H9 (cell line): ENCODE data around the gene UNC93A. TPM values are rescaled to one million over a fixed set of nuclear protein-coding genes. Genes with fewer than 3 reads are reported as not detected.
"Not testable (repeated sequence)": the region's sequence is repeated elsewhere in the genome, so short reads cannot be mapped to it uniquely, and the experiment has no call there.

Experiments
- DNase-seq: peaks from one replicate; pipeline ENCODE4 v3.0.0-alpha.2; 2017
- H2AFZ ChIP-seq: one replicate; pipeline ENCODE4 v1.6.1; 2013; ENCODE audit warnings: mild to moderate bottlenecking, low read length, control low read depth, moderate library complexity
- H2AK5ac ChIP-seq: 2 replicates; pipeline ENCODE4 v1.6.1; 2013; ENCODE audit warnings: low read length, control low read depth, mixed read lengths; ENCODE audit not compliant: insufficient read length
- H2BK120ac ChIP-seq: one replicate; pipeline ENCODE4 v1.6.1; 2013; ENCODE audit warnings: low read depth, mild to moderate bottlenecking, low read length, control low read depth, inconsistent platforms; ENCODE audit not compliant: poor library complexity, severe bottlenecking
- H2BK12ac ChIP-seq: 2 replicates; pipeline ENCODE4 v1.6.1; 2013; ENCODE audit warnings: low read length, control low read depth, mixed read lengths, low read depth; ENCODE audit not compliant: insufficient read length
- H2BK15ac ChIP-seq: 2 replicates; pipeline ENCODE4 v1.6.1; 2013; ENCODE audit warnings: low read depth, low read length, control low read depth
- H2BK20ac ChIP-seq: one replicate; pipeline ENCODE4 v1.6.1; 2013; ENCODE audit warnings: low read depth, mild to moderate bottlenecking, low read length, control low read depth, inconsistent platforms; ENCODE audit not compliant: poor library complexity, severe bottlenecking
- H2BK5ac ChIP-seq: 2 replicates; pipeline ENCODE4 v1.6.1; 2013; ENCODE audit warnings: low read length, control low read depth, mixed read lengths; ENCODE audit not compliant: insufficient read length
- H3K14ac ChIP-seq: 2 replicates; pipeline ENCODE4 v1.6.1; 2013; ENCODE audit warnings: low read length, control low read depth; ENCODE audit not compliant: insufficient read depth
- H3K18ac ChIP-seq: 2 replicates; pipeline ENCODE4 v1.6.1; 2013; ENCODE audit warnings: low read depth, mild to moderate bottlenecking, mixed read lengths, low read length, control low read depth; ENCODE audit not compliant: insufficient read length
- H3K23ac ChIP-seq: 2 replicates; pipeline ENCODE4 v1.6.1; 2013; ENCODE audit warnings: low read length, control low read depth, mixed read lengths, low read depth; ENCODE audit not compliant: insufficient read length
- H3K23me2 ChIP-seq: 2 replicates; pipeline ENCODE4 v1.6.1; 2013; ENCODE audit warnings: low read depth, mild to moderate bottlenecking, mixed read lengths, low read length, control low read depth; ENCODE audit not compliant: insufficient read length, poor library complexity, severe bottlenecking
- H3K27ac ChIP-seq: 2 replicates; pipeline ENCODE4 v1.5.1; 2013; ENCODE audit warnings: low read length, control low read depth, mixed read lengths, low read depth; ENCODE audit not compliant: insufficient read length
- H3K27me3 ChIP-seq: 2 replicates; pipeline ENCODE4 v1.6.1; 2013; ENCODE audit warnings: low read length, control low read depth, inconsistent platforms; ENCODE audit not compliant: insufficient read depth
- H3K4ac ChIP-seq: 2 replicates; pipeline ENCODE4 v1.6.1; 2013; ENCODE audit warnings: low read depth, mild to moderate bottlenecking, control low read depth, inconsistent platforms, low read length, moderate library complexity
- H3K4me1 ChIP-seq: 2 replicates; pipeline ENCODE4 v1.6.1; 2013; ENCODE audit warnings: low read length, control low read depth, inconsistent platforms; ENCODE audit not compliant: insufficient read depth
- H3K4me2 ChIP-seq: 2 replicates; pipeline ENCODE4 v1.6.1; 2013; ENCODE audit warnings: low read length, control low read depth, mixed read lengths; ENCODE audit not compliant: insufficient read length, insufficient read depth
- H3K56ac ChIP-seq: 2 replicates; pipeline ENCODE4 v1.6.1; 2013; ENCODE audit warnings: low read depth, mild to moderate bottlenecking, mixed read lengths, low read length, control low read depth; ENCODE audit not compliant: insufficient read length
- H3K79me1 ChIP-seq: 2 replicates; pipeline ENCODE4 v1.6.1; 2013; ENCODE audit warnings: low read depth, mild to moderate bottlenecking, moderate library complexity, low read length, control low read depth, inconsistent platforms; ENCODE audit not compliant: insufficient read depth, poor library complexity, severe bottlenecking
- H3K79me2 ChIP-seq: 2 replicates; pipeline ENCODE4 v1.6.1; 2013; ENCODE audit warnings: low read length, control low read depth, inconsistent platforms; ENCODE audit not compliant: insufficient read depth
- H3K9ac ChIP-seq: 2 replicates; pipeline ENCODE4 v1.6.1; 2013; ENCODE audit warnings: low read length, control low read depth, mixed read lengths; ENCODE audit not compliant: insufficient read length; ENCODE audit errors: extremely low read depth
- H3K9me3 ChIP-seq: one replicate; pipeline ENCODE4 v1.6.1; 2013; ENCODE audit warnings: low read depth, low read length, inconsistent platforms; ENCODE audit not compliant: control insufficient read depth
- H3T11ph ChIP-seq: one replicate; pipeline ENCODE4 v1.6.1; 2013; ENCODE audit warnings: mild to moderate bottlenecking, low read length, control low read depth, inconsistent platforms
- H4K20me1 ChIP-seq: one replicate; pipeline ENCODE4 v1.6.1; 2013; ENCODE audit not compliant: control insufficient read depth, insufficient read length, insufficient read depth
- H4K5ac ChIP-seq: 2 replicates; pipeline ENCODE4 v1.6.1; 2013; ENCODE audit warnings: low read depth, mild to moderate bottlenecking, mixed read lengths, low read length, control low read depth; ENCODE audit not compliant: insufficient read length
- H4K8ac ChIP-seq: replicated peaks from 2 replicates; pipeline ENCODE4 v1.6.1; 2013; ENCODE audit warnings: low read length, control low read depth, mixed read lengths, low read depth; ENCODE audit not compliant: insufficient read length
- H4K91ac ChIP-seq: 2 replicates; pipeline ENCODE4 v1.6.1; 2013; ENCODE audit warnings: low read depth, mild to moderate bottlenecking, moderate library complexity, mixed read lengths, low read length, control low read depth; ENCODE audit not compliant: insufficient read length
- H3K27ac Mint-ChIP-seq, 3 experiments: 2 replicates in 2 of 3; 3 replicates in 1 of 3; pipeline ENCODE4 v1.8.0; 2020 to 2021; ENCODE audit warnings: mixed read lengths in 3 of 3, mild to moderate bottlenecking in 1 of 3, moderate library complexity in 1 of 3
- H3K27me3 Mint-ChIP-seq: 2 replicates; pipeline ENCODE4 v1.8.0; 2021; ENCODE audit warnings: low read depth, mild to moderate bottlenecking, moderate library complexity, mixed read lengths
- H3K36me3 Mint-ChIP-seq, 3 experiments: 2 replicates in 2 of 3; 3 replicates in 1 of 3; pipeline ENCODE4 v1.8.0; 2020 to 2021; ENCODE audit warnings: low read depth in 3 of 3, mixed read lengths in 3 of 3; ENCODE audit not compliant: insufficient read depth in 1 of 3
- H3K4me1 Mint-ChIP-seq, 2 experiments: 2 replicates each; pipeline ENCODE4 v1.8.0; 2020; ENCODE audit warnings: mixed read lengths in 2 of 2
- H3K4me3 Mint-ChIP-seq, 2 experiments: 2 replicates in 1 of 2; 3 replicates in 1 of 2; pipeline ENCODE4 v1.8.0; 2020 to 2021; ENCODE audit warnings: mild to moderate bottlenecking in 2 of 2, mixed read lengths in 2 of 2, moderate library complexity in 1 of 2
- H3K9me3 Mint-ChIP-seq, 2 experiments: 2 replicates in 1 of 2; 3 replicates in 1 of 2; pipeline ENCODE4 v1.8.0; 2020; ENCODE audit warnings: mild to moderate bottlenecking in 2 of 2, mixed read lengths in 2 of 2, moderate library complexity in 1 of 2
- WGBS: extraction: QIAGEN DNeasy Blood & Tissue Kit; methylation state at CpG from one replicate; pipeline ENCODE4 v1.1.7; 2013; ENCODE audit warnings: missing lambda C conversion rate, low lambda C conversion rate, mixed read lengths; ENCODE audit not compliant: insufficient read length; ENCODE audit errors: extremely low coverage; 5-methylcytosine and 5-hydroxymethylcytosine counted together
- total RNA-seq: library from RNA; stranded (reverse); gene quantifications from 2 replicates; pipeline ENCODE4 v1.2.1, GENCODE V29; 2021
- TF ChIP-seq, protein P1 (sequence below): fragments of 200-600 bp; sonication (generic); conservative IDR thresholded peaks from 3 replicates; pipeline ENCODE4 v1.8.0; 2021; ENCODE audit warnings: antibody characterized with exemption, mild to moderate bottlenecking

The UNC93A gene
- total RNA-seq, 1 experiment from 2014 or later: 0.70 TPM

DNA sequence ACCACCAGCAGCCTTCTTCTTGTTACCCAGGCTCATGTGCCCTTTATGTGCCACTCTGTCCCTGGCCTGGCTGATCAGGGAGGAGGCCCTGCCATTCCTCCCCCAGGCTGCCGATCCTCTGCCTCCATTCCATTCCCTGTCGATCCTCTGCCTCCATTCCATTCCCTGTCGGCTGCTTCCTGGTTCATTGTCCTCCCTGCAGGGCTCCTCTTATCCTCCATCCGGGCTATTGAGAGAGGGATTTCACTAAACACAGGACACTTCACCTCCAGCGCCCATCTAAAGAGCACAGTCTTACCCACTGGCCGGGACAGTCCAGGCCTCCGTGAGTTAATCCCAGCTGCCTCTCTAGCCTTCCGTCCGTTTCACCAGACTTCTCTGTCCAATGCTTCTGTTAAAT, 26.1 kb downstream of the UNC93A start:
- Mint-ChIP-seq H3K36me3 (peaks cover 0 to 2% (median 0%) of the 10 kb centered on the region in 3 experiments; a peak in 1 of 7 replicates), H3K27ac (peak overlapping the region in 1 of 3 experiments; percentile 41; a peak in 3 of 7 replicates), H3K9me3 (no peaks in the 10 kb centered on the region; a peak in 1 of 5 replicates), H3K4me3 (no peak overlapping the region), H3K27me3 (peaks cover 12% of the 10 kb centered on the region), H3K4me1 (peaks cover 38 to 46% of the 10 kb centered on the region in 2 experiments)
- H3K23me2 ChIP-seq: no peaks in the 10 kb centered on the region
- no peak overlapping the region for H2BK5ac ChIP-seq
- H3K27ac ChIP-seq: no peak overlapping the region
- no peak overlapping the region for H3K4ac ChIP-seq
- no peak overlapping the region for H4K5ac ChIP-seq
- H3K4me1 ChIP-seq: peaks cover 16% of the 10 kb centered on the region; the same call in 1 of the 2 replicates
- H2BK12ac ChIP-seq: no peak overlapping the region
- no peak overlapping the region for H3K9ac ChIP-seq
- H3K56ac ChIP-seq: no peak overlapping the region
- no peaks in the 10 kb centered on the region for H3K27me3 ChIP-seq
- no peak overlapping the region for H2BK15ac ChIP-seq
- H3K79me1 ChIP-seq: no peaks in the 10 kb centered on the region
- H2BK20ac ChIP-seq: no peak overlapping the region
- TF ChIP-seq, protein P1, sequence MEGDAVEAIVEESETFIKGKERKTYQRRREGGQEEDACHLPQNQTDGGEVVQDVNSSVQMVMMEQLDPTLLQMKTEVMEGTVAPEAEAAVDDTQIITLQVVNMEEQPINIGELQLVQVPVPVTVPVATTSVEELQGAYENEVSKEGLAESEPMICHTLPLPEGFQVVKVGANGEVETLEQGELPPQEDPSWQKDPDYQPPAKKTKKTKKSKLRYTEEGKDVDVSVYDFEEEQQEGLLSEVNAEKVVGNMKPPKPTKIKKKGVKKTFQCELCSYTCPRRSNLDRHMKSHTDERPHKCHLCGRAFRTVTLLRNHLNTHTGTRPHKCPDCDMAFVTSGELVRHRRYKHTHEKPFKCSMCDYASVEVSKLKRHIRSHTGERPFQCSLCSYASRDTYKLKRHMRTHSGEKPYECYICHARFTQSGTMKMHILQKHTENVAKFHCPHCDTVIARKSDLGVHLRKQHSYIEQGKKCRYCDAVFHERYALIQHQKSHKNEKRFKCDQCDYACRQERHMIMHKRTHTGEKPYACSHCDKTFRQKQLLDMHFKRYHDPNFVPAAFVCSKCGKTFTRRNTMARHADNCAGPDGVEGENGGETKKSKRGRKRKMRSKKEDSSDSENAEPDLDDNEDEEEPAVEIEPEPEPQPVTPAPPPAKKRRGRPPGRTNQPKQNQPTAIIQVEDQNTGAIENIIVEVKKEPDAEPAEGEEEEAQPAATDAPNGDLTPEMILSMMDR: no peak
- H3K79me2 ChIP-seq: no peaks in the 10 kb centered on the region
- H2BK120ac ChIP-seq: no peak overlapping the region
- H4K8ac ChIP-seq: no peak overlapping the region
- H4K20me1 ChIP-seq: no peaks in the 10 kb centered on the region
- H3K14ac ChIP-seq: no peak overlapping the region
- no peak overlapping the region for H4K91ac ChIP-seq
- no peak overlapping the region for H3K4me2 ChIP-seq
- DNase-seq: no peak
- no peak overlapping the region for H3T11ph ChIP-seq
- H2AK5ac ChIP-seq: no peak overlapping the region
- no peak overlapping the region for H3K23ac ChIP-seq
- WGBS: no CpG with 5 or more reads among the region's 9 CpGs
- H3K18ac ChIP-seq: no peak overlapping the region
- no peak overlapping the region for H2AFZ ChIP-seq
- no peaks in the 10 kb centered on the region for H3K9me3 ChIP-seq

DNA sequence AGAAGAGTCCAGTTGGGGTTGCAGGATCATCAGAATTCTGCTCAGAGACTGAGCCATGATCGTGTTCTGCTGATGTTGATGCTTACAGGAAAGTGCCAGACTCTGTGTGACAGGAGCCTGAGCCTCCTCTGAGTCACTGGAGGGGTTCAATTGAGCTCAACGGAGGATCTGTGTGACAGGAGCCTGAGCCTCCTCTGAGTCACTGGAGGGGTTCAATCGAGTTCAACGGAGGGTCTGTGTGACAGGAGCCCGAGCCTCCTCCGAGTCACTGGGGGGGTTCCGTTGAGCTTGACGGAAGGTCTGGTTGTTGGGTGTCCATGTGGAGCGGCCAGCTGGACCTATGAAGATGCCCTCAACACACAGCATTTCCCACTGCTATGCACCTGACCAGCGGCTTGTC, 27.2 kb downstream of the UNC93A start:
- H3K4me1 ChIP-seq: peaks cover 16% of the 10 kb centered on the region; the same call in 1 of the 2 replicates
- H2AK5ac ChIP-seq, H3K56ac ChIP-seq, H3K9ac ChIP-seq, H3K36me3 Mint-ChIP-seq, H4K20me1 ChIP-seq, DNase-seq, H3K27me3 ChIP-seq, H3K4me3 Mint-ChIP-seq, H3K9me3 Mint-ChIP-seq, H3K14ac ChIP-seq, H3K27ac ChIP-seq, H2AFZ ChIP-seq, H3K4me2 ChIP-seq, H3K18ac ChIP-seq, H3K23ac ChIP-seq, H2BK12ac ChIP-seq, H3K4ac ChIP-seq, H2BK15ac ChIP-seq, H3K27ac Mint-ChIP-seq, H3K79me1 ChIP-seq, H3T11ph ChIP-seq, H2BK120ac ChIP-seq, H3K9me3 ChIP-seq, H4K5ac ChIP-seq, H4K8ac ChIP-seq, H3K79me2 ChIP-seq, H2BK20ac ChIP-seq, H4K91ac ChIP-seq, H2BK5ac ChIP-seq, H3K23me2 ChIP-seq: not testable (repeated sequence)
- Mint-ChIP-seq H3K4me1 (peaks cover 38 to 40% of the 10 kb centered on the region in 2 experiments), H3K27me3 (peaks cover 10% of the 10 kb centered on the region)
- no CpG with 5 or more reads among the region's 10 CpGs for WGBS
